ENCODE data around the gene WWP2.

WWP2 gene

GRCh38 chr16:69893106-69893505 is 131.0 kb downstream of the WWP2 start:
- no peak for DNase-seq

- peak; percentile 83 for DNase-seq
Observed at GRCh38 chr16:69894676-69895075, 132.5 kb downstream of the WWP2 start.

- DNase-seq, result no peak
Observed at GRCh38 chr16:69903865-69904415, 141.8 kb downstream of the WWP2 start.

- DNase-seq, result no peak
Observed at GRCh38 chr16:69904495-69905170, 142.5 kb downstream of the WWP2 start.

- DNase-seq, result no peak
Observed at GRCh38 chr16:69905171-69905555, 143.0 kb downstream of the WWP2 start.

GRCh38 chr16:69906838-69907401 is 144.8 kb downstream of the WWP2 start:
- DNase-seq, result no peak

GRCh38 chr16:69909043-69909442 is 146.9 kb downstream of the WWP2 start:
- no peak for DNase-seq

GRCh38 chr16:69909760-69910159 is 147.6 kb downstream of the WWP2 start:
- DNase-seq, result no peak

GRCh38 chr16:69910964-69911363 is 148.8 kb downstream of the WWP2 start:
- DNase-seq, result no peak

GRCh38 chr16:69916462-69916861 is 154.3 kb downstream of the WWP2 start:
- DNase-seq, result no peak

- DNase-seq, result no peak
Observed at GRCh38 chr16:69917311-69917710, 155.2 kb downstream of the WWP2 start.

- no peak for DNase-seq
Observed at GRCh38 chr16:69917739-69918138, 155.6 kb downstream of the WWP2 start.

- no peak for DNase-seq
Observed at GRCh38 chr16:69918241-69918640, 156.1 kb downstream of the WWP2 start.

- peak; percentile 9 for DNase-seq
Observed at GRCh38 chr16:69921127-69921526, 159.0 kb downstream of the WWP2 start.

GRCh38 chr16:69922200-69922599 is 160.1 kb downstream of the WWP2 start:
- DNase-seq, result no peak

- no peak for DNase-seq
Observed at GRCh38 chr16:69924041-69924775, 162.1 kb downstream of the WWP2 start.

- no peak for DNase-seq
Observed at GRCh38 chr16:69924777-69925191, 162.7 kb downstream of the WWP2 start.

GRCh38 chr16:69925311-69925710 is 163.2 kb downstream of the WWP2 start:
- DNase-seq, result no peak

- no peak for DNase-seq
Observed at GRCh38 chr16:69926241-69926640, 164.1 kb downstream of the WWP2 start.

- peak; percentile 31 for DNase-seq
Observed at GRCh38 chr16:69927056-69927757, 165.1 kb downstream of the WWP2 start.

- DNase-seq, result no peak
Observed at GRCh38 chr16:69928856-69929400, 166.8 kb downstream of the WWP2 start.

GRCh38 chr16:69929480-69929879 is 167.3 kb downstream of the WWP2 start:
- no peak for DNase-seq
